GM19043 (cell line): ENCODE results near the gene EPB41L4B.

ENCODE experiments used
- ATAC-seq: cut with Tn5 transposase; IDR thresholded peaks from one replicate; pipeline ENCODE4 v1.9.1; 2021; ENCODE audit warnings: low read depth; ENCODE audit not compliant: unreplicated experiment

The EPB41L4B gene

GRCh38 chr9:109272745-109273144 is 48.1 kb downstream of the EPB41L4B start:
- no peak for ATAC-seq

- no peak for ATAC-seq
Measured at GRCh38 chr9:109272045-109272444, 48.8 kb downstream of the EPB41L4B start.

DNA sequence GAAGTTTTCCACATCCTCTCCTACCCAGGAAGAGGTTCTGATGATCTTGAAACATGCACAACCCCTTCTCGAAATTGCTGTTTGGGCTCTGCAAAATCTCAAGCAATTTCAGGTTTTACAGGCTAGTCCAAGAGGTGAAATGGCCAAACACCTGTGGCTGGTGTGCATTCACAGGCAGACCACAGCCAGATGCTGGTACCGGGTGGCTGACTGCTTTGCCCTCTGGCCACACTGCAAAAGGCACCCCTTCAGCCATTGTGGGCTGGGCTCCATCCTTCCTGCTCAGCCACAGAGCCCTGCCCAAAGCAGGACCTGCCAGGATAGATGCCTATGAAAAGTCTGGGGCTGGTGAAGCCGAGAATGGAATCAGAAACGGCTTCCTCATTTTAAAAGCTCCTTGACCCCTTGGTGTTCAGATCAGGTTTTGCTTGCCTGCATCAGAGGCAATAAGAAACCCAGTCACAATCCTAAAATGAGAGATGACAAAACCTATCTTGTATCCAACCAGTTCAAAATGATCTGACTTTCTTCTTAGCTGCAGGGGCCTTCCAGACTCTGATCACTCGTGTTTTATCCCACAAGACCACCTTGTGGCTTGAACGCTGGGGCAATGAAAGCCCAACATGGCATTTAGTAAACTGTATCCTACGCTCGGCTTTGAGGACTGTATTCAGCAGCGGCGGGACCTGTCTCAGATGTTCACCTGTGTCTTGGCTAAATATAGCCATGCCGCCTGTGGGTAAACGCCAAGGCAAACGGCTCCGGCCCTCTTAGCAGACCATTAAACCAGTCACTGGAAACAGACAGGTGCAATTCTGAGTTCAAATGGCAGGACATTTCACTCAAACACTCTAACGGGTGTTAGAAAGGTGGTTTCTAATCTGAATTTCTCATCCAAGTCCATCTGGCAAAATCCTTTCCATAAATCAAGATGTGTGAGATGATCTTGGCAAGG is 49.6 kb downstream of the EPB41L4B start:
- ATAC-seq, result no peak

GRCh38 chr9:109270441-109270840 is 50.4 kb downstream of the EPB41L4B start:
- ATAC-seq, result no peak

GRCh38 chr9:109269839-109270238 is 51.0 kb downstream of the EPB41L4B start:
- no peak for ATAC-seq

DNA sequence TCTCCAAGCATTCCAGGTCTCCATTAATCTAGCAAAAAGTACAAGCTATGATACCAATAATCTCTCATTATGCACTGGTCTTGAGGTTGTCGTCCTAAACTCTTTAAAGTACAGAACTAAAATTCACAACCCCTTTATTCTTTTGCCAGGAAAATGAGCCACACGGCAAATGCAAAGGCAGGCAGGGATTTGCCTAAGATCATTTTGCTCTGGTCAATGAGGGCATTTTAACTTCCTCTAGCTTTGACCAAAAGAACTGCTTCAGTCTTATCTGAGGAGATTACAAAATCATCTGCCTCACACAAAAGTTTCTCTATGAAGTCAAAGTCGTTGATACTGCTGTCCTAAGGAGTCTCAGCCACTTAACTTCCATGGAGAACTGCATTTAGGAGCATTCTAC is 51.8 kb downstream of the EPB41L4B start:
- no peak for ATAC-seq

GRCh38 chr9:109267555-109267954 is 53.3 kb downstream of the EPB41L4B start:
- no peak for ATAC-seq

- no peak for ATAC-seq
Measured at GRCh38 chr9:109264877-109265587, 55.8 kb downstream of the EPB41L4B start.

GRCh38 chr9:109263358-109263757 is 57.5 kb downstream of the EPB41L4B start:
- no peak for ATAC-seq

- ATAC-seq, result no peak
Measured at GRCh38 chr9:109258481-109259302, 62.2 kb downstream of the EPB41L4B start.

DNA sequence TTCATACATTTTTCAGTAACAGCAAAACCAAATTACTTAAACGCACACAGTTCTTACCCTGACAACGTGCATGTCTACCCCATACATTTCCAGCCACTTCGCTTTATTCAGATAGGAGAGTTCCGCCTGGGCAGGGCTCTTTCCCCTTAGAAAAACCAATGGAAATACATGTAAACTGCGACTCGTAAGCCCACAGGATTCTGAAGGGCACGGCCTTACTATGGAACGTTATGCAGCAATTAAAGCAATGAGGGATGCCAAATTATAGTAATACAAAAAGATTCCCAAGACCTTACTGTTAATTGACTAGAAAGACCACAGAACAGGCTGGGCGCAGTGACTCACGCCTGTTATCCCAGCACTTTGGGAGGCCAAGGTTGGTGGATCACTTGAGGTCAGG is 64.5 kb downstream of the EPB41L4B start:
- no peak for ATAC-seq

GRCh38 chr9:109255394-109255793 is 65.5 kb downstream of the EPB41L4B start:
- ATAC-seq, result no peak

- no peak for ATAC-seq
Measured at GRCh38 chr9:109254317-109254716, 66.5 kb downstream of the EPB41L4B start.

- ATAC-seq, result no peak
Measured at GRCh38 chr9:109253637-109254284, 67.1 kb downstream of the EPB41L4B start.

- no peak for ATAC-seq
Measured at GRCh38 chr9:109253241-109253636, 67.6 kb downstream of the EPB41L4B start.

DNA sequence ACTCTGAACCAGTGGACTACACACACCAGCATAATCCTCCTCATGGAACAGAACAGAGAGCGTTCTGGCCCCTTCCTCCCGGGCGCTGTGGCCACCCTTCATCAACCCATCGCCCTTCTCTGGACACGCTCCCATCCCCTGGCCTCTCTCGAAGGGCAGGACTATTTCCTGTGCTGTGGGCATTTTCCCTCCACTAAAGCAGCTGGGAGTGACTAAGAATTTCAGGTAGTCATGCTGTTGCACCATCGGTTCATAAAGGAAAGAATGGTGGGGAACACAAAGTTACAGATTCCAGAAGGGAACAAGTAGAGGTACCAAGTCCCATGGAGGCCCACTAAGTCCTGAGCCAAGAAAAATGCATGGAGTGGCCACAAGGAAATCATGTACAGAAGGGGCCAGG is 68.6 kb downstream of the EPB41L4B start:
- no peak for ATAC-seq

DNA sequence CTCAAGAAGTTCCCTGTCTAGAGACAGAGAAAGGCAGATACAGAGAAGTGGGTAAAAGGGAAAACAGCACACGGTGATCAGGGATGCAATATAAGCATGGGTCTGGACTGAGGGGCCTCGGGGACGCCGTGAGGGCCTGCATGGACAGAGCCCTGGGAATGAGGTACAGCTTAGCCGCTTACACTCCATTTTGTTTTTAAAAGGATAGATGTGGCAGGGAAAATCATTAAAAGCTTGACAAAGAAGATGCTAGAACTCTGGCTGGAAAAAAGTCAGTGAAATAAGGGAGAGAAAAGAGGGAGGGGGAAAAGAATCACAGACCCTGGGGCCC is 69.1 kb downstream of the EPB41L4B start:
- no peak for ATAC-seq

- no peak for ATAC-seq
Measured at GRCh38 chr9:109251080-109251775, 69.6 kb downstream of the EPB41L4B start.

DNA sequence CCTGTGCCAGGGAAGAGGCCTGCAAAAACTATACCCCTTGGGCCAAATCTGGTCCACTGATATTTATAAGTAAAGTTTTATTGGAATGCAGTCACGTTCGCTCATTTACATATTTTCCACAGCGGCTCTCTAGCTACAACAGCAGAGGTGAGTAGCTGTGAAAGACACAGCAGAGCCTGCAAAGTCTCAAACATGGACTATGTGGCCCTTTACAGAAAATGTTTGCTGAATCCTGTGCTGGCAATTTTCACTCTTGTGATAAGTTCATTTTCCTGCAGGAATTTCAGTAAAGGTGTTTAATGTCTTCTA is 70.1 kb downstream of the EPB41L4B start:
- ATAC-seq, result no peak

DNA sequence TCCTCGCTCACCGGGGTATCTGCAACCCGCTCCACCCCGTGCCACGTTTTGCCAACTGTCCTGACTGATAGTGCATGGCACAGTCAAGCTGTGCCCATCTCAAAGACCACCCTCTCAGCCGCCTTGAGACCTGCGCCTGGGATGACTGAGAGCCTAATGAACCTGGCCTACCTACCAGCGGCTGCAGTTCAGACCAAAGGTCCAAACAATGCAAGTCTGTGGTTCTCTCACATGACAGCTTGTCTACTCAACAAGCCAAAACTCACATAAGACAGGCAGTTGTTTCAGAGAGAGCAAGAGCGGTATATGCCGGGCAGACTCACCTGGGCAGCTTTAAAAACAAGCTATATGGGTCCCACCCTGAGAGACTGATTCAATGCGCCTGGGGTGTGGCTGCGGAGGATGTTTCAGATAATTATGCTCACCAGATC is 70.5 kb downstream of the EPB41L4B start:
- ATAC-seq, result no peak
